K562 (cell line): ENCODE data around the gene GPR108.

Experiments used
- GTF2E2 ChIP-seq: fragments of 200-800 bp; sonication (Bioruptor generic); IDR thresholded peaks from 2 replicates; pipeline ENCODE4 v1.6.1; 2016; ENCODE audit warnings: missing genetic modification characterization, missing compliant biosample characterization
- JUND ChIP-seq, 2 experiments: IDR thresholded peaks; 2 replicates in 1 of 2; 3 replicates in 1 of 2; pipeline ENCODE4 v1.6.1; 2011; ENCODE audit warnings: borderline replicate concordance in 2 of 2, low read depth in 2 of 2, low read length in 2 of 2, improper control_type of control experiment in 1 of 2, missing biosample characterization in 1 of 2, missing genetic modification characterization in 1 of 2, missing genetic modification reagents in 1 of 2
- ZNF3 ChIP-seq: fragments of 250-450 bp; sonication (Bioruptor Pico); IDR thresholded peaks from 2 replicates; pipeline ENCODE4 v1.5.0; 2021; ENCODE audit warnings: mild to moderate bottlenecking, moderate library complexity
- TF ChIP-seq, protein P1 (sequence below): sonication (generic); formaldehyde crosslinking; IDR thresholded peaks from 2 replicates; pipeline ENCODE4 v1.4.0; 2020; ENCODE audit warnings: mild to moderate bottlenecking, missing genetic modification reagents
- TF ChIP-seq, protein P2 (sequence below), 3 experiments: IDR thresholded peaks in 2 of 3; conservative IDR thresholded peaks in 1 of 3; 2 replicates each; pipeline ENCODE4 v1.5.1; 2011 to 2012; ENCODE audit warnings: low read length in 3 of 3, mild to moderate bottlenecking in 3 of 3, control low read depth in 2 of 3, improper control_type of control experiment in 1 of 3, inconsistent platforms in 1 of 3, low read depth in 1 of 3, mixed read lengths in 1 of 3, moderate library complexity in 1 of 3; ENCODE audit not compliant: insufficient read depth in 2 of 3

DNA sequence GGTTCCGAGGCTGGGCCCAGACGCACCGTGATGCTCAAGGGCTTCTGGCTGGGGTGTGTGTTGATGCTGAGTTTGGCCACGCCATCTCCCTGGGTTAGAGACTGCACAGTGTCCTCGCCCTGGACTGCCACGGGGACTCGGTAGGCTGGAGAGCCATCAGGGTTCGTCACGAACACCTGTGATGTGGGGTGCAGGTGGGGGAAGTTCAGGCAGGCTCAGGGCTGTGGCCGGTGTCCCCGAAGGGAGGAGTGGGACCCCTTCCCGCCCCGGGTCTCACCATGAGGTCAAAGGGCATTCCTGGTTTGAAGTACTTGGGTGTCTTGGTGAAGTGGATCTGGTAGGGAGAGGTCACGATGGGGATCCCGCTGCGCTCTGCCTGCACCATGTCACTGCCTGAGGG is 25.1 kb downstream of the GPR108 start:
- TF ChIP-seq, protein P1, sequence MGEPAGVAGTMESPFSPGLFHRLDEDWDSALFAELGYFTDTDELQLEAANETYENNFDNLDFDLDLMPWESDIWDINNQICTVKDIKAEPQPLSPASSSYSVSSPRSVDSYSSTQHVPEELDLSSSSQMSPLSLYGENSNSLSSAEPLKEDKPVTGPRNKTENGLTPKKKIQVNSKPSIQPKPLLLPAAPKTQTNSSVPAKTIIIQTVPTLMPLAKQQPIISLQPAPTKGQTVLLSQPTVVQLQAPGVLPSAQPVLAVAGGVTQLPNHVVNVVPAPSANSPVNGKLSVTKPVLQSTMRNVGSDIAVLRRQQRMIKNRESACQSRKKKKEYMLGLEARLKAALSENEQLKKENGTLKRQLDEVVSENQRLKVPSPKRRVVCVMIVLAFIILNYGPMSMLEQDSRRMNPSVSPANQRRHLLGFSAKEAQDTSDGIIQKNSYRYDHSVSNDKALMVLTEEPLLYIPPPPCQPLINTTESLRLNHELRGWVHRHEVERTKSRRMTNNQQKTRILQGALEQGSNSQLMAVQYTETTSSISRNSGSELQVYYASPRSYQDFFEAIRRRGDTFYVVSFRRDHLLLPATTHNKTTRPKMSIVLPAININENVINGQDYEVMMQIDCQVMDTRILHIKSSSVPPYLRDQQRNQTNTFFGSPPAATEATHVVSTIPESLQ: no peak
- TF ChIP-seq GTF2E2 (tag): no peak
- TF ChIP-seq, protein P2, sequence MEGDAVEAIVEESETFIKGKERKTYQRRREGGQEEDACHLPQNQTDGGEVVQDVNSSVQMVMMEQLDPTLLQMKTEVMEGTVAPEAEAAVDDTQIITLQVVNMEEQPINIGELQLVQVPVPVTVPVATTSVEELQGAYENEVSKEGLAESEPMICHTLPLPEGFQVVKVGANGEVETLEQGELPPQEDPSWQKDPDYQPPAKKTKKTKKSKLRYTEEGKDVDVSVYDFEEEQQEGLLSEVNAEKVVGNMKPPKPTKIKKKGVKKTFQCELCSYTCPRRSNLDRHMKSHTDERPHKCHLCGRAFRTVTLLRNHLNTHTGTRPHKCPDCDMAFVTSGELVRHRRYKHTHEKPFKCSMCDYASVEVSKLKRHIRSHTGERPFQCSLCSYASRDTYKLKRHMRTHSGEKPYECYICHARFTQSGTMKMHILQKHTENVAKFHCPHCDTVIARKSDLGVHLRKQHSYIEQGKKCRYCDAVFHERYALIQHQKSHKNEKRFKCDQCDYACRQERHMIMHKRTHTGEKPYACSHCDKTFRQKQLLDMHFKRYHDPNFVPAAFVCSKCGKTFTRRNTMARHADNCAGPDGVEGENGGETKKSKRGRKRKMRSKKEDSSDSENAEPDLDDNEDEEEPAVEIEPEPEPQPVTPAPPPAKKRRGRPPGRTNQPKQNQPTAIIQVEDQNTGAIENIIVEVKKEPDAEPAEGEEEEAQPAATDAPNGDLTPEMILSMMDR (IDR thresholded peaks at IDR 0.05 in 2 of 3, conservative IDR thresholded peaks at IDR 0.05 in 1 of 3; ENCODE audit: insufficient read depth in 2 of 3, low read depth in 1 of 3, low read length in 3 of 3): no peak
- TF ChIP-seq JUND (IDR thresholded peaks at IDR 0.05; ENCODE audit: borderline replicate concordance, low read depth, low read length): no peak
- no peak for TF ChIP-seq JUND (tag; IDR thresholded peaks at IDR 0.05; ENCODE audit: borderline replicate concordance, low read depth, low read length)
- no peak for TF ChIP-seq ZNF3 (CRISPR knock-in tag)
